Measurements from ENCODE around the gene SLC25A21. TPM values are rescaled to one million over a fixed set of nuclear protein-coding genes. Genes with fewer than 3 reads are reported as not detected.

Gene SLC25A21
- total RNA-seq, 1 experiment from 2014 or later: 7.1 TPM

- H2BK12ac ChIP-seq (ENCODE audit: insufficient read length, low read depth, low read length): no peak overlapping the region
- H2BK20ac ChIP-seq (ENCODE audit: low read depth, low read length, poor library complexity, severe bottlenecking): no peak overlapping the region
- H3K9me3 Mint-ChIP-seq: no peaks in the 10 kb centered on the region
- H2AK5ac ChIP-seq (ENCODE audit: insufficient read length, low read length): no peak overlapping the region
- peaks cover 4 to 5% of the 10 kb centered on the region in 2 experiments; a peak in 3 of 4 replicates for H3K4me1 Mint-ChIP-seq
- no peak for DNase-seq
- no peak overlapping the region for H2BK5ac ChIP-seq (ENCODE audit: insufficient read length, low read length)
- no peak overlapping the region for H4K5ac ChIP-seq (ENCODE audit: insufficient read length, low read depth, low read length)
- no peaks in the 10 kb centered on the region for H3K36me3 Mint-ChIP-seq (ENCODE audit: insufficient read depth in 1 of 3, low read depth in 3 of 3)
- no peaks in the 10 kb centered on the region for H3K79me1 ChIP-seq (ENCODE audit: insufficient read depth, low read depth, low read length, poor library complexity, severe bottlenecking)
- no peaks in the 10 kb centered on the region for H3K27me3 ChIP-seq (ENCODE audit: insufficient read depth, low read length)
- H3K27me3 Mint-ChIP-seq (ENCODE audit: low read depth): no peaks in the 10 kb centered on the region
- H3K9me3 ChIP-seq (ENCODE audit: control insufficient read depth, low read depth, low read length): no peaks in the 10 kb centered on the region
- H3K23me2 ChIP-seq (ENCODE audit: insufficient read length, low read depth, low read length, poor library complexity, severe bottlenecking): no peaks in the 10 kb centered on the region
- H3K79me2 ChIP-seq (ENCODE audit: insufficient read depth, low read length): no peaks in the 10 kb centered on the region
- no peaks in the 10 kb centered on the region for H3K4me1 ChIP-seq (ENCODE audit: insufficient read depth, low read length)
- H3K27ac Mint-ChIP-seq: no peak overlapping the region
- H3K27ac ChIP-seq (ENCODE audit: insufficient read length, low read depth, low read length): no peak overlapping the region
- H3K14ac ChIP-seq (ENCODE audit: insufficient read depth, low read length): no peak overlapping the region
- no peak overlapping the region for H3T11ph ChIP-seq (ENCODE audit: low read length)
- no peak overlapping the region for H4K91ac ChIP-seq (ENCODE audit: insufficient read length, low read depth, low read length)
- H3K4ac ChIP-seq (ENCODE audit: low read depth, low read length): no peak overlapping the region
- H4K8ac ChIP-seq (replicated peaks; ENCODE audit: insufficient read length, low read depth, low read length): no peak overlapping the region
- H3K18ac ChIP-seq (ENCODE audit: insufficient read length, low read depth, low read length): no peak overlapping the region
- no CpG with 5 or more reads among the region's 3 CpGs for WGBS (ENCODE audit: extremely low coverage, insufficient read length, low lambda C conversion rate)
- no peak overlapping the region for H3K4me2 ChIP-seq (ENCODE audit: insufficient read depth, insufficient read length, low read length)
- no peak overlapping the region for H2BK120ac ChIP-seq (ENCODE audit: low read depth, low read length, poor library complexity, severe bottlenecking)
- no peak overlapping the region for H2AFZ ChIP-seq (ENCODE audit: low read length)
- H3K4me3 Mint-ChIP-seq: no peak overlapping the region
- no peaks in the 10 kb centered on the region for H4K20me1 ChIP-seq (ENCODE audit: control insufficient read depth, insufficient read depth, insufficient read length)
- H3K23ac ChIP-seq (ENCODE audit: insufficient read length, low read depth, low read length): no peak overlapping the region
- H3K56ac ChIP-seq (ENCODE audit: insufficient read length, low read depth, low read length): no peak overlapping the region
- no peak overlapping the region for H3K9ac ChIP-seq (ENCODE audit: extremely low read depth, insufficient read length, low read length)
- TF ChIP-seq CTCF (conservative IDR thresholded peaks at IDR 0.05): no peak
- no peak overlapping the region for H2BK15ac ChIP-seq (ENCODE audit: low read depth, low read length)
These were observed 398.8 kb downstream of the SLC25A21 start for GRCh38 chr14:36773558-36773957.

All from H9 (cell line).